T-helper 2 cell treated with Interferon-gamma antibody and Interleukin-4, amounts not matched to agents 100 ng/mL and 5 ng/mL, for 36 hours (primary cell): ENCODE data around the gene CCR5AS.

Experiments used
- intact Hi-C: fragments of 100-400 bp; cut with micrococcal nuclease; formaldehyde crosslinking; loops from one replicate; pipeline ENCODE4 v1.15.1; 2023

CCR5AS gene

DNA sequence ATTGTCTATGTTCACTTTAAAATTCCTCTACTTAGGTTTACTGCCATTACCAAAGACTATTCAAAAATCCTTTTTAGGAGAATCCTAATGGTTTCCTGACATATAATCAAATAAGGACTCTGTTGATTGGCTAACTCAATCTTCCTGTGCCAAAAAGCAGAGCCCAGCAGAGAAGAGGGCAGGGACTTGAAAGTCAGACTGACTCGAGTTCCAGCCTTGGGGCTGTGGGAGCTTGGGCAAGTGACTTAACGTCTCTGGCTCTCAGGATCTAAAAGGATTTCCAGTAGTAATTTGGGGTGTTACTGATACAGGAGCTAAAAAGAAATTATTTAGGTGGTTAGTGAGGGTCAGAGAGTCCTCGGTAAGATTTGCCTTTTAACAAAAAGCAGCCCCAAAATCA lies 25.2 kb downstream of the CCR5AS start:
- intact Hi-C loops: no loop called here

DNA sequence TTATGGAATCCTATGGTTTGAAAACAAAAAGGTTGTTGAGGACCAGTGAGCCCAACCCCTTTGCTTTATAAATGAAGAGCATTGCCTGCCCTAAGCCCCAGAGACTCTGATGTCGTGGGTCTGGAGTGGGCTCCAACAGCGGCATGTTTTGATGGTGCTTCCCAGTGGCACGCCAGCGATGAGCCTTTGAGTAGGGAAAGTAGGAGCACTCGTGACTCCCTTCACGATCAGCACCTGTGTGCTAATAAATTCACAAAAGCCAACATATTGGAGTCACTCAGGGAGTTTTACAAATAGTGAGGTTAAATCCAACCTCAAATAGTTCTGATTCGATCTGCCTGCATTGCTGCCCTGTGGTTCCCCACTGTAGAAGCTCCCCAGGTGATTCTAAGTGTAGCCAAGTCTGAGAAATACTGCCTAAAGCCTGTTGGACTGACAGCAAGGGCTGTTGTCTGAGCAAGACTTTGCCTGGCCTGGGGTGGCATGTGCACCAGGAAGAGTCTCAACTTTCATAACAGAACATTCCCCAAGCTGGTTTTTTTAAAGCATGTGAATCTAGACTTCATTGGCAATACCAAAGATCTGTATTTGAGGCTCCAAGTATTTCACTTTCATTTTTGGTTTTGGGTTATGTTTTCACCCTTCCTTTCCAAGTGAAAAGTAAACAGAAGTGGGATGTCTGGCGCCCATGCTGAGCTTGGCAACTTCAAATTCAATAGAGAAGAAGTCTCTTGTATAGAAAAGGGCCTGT lies 26.2 kb downstream of the CCR5AS start:
- intact Hi-C loops: no loop called here

DNA sequence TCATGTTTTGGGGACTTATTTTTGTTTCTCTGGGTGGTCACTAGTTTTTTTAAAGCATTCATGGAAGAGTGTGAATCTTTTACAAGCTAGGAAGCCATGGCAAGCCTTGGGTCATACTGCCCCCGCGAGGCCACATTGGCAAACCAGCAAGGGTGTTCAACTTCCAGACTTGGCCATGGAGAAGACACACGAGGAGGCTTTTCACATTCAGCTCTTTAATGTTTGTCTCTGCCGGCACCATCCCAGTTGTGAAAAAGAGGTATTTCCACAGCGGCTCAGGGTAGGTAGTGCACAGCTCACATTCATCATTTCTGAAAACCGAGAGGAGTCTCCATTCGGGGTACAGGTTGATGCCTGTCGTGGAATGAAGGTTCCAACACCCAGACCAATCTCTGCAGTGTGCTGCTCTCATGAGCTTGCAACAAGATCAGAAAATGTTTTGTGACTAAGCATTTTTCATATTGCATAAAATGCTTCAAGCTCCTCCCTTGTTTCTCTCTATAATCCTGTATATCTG lies 28.4 kb downstream of the CCR5AS start:
- intact Hi-C loops: loop anchor here (1.0 to 2.0 kb wide), 2 partner anchors 300 to 440 kb away; no protein-coding TSS in a partner anchor

- intact Hi-C loops: no loop called here
Observed at GRCh38 chr3:46375814-46376213, 31.1 kb downstream of the CCR5AS start.

- intact Hi-C loops: no loop called here
Observed at GRCh38 chr3:46375218-46375617, 31.6 kb downstream of the CCR5AS start.

- intact Hi-C loops: loop anchor here (5.0 kb wide), 1 partner anchor 147 kb away; no protein-coding TSS in a partner anchor
Observed at GRCh38 chr3:46374755-46375154, 32.1 kb downstream of the CCR5AS start.

- intact Hi-C loops: loop anchor here (1.0 to 5.0 kb wide), 2 partner anchors 96 to 145 kb away; no protein-coding TSS in a partner anchor
Observed at GRCh38 chr3:46372492-46373359, 34.1 kb downstream of the CCR5AS start.

- intact Hi-C loops: loop anchor here (1.0 to 5.0 kb wide), 5 partner anchors 91 to 273 kb away; partner anchors contain the start of gene CCR1
Observed at GRCh38 chr3:46371519-46372340, 35.1 kb downstream of the CCR5AS start.

- intact Hi-C loops: loop anchor here (1.0 to 5.0 kb wide), 5 partner anchors 21 to 272 kb away; partner anchors contain the start of gene CCR1
Observed at GRCh38 chr3:46370839-46371518, 35.9 kb downstream of the CCR5AS start, which contains the start of gene CCR5. Gene CCR5 (plus strand): TSS chr3:46370946. CDS start chr3:46372903, 1,957 bp downstream.

DNA sequence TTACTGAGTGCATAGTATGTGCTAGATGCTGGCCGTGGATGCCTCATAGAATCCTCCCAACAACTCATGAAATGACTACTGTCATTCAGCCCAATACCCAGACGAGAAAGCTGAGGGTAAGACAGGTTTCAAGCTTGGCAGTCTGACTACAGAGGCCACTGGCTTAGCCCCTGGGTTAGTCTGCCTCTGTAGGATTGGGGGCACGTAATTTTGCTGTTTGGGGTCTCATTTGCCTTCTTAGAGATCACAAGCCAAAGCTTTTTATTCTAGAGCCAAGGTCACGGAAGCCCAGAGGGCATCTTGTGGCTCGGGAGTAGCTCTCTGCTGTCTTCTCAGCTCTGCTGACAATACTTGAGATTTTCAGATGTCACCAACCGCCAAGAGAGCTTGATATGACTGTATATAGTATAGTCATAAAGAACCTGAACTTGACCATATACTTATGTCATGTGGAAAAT lies 37.2 kb downstream of the CCR5AS start:
- intact Hi-C loops: loop anchor here (1.0 to 5.0 kb wide), 4 partner anchors 19 to 271 kb away; partner anchors contain the start of gene CCR1

GRCh38 chr3:46369151-46369550 lies 37.7 kb downstream of the CCR5AS start:
- intact Hi-C loops: no loop called here

GRCh38 chr3:46368569-46368968 lies 38.3 kb downstream of the CCR5AS start:
- intact Hi-C loops: no loop called here

GRCh38 chr3:46367811-46368210 lies 39.1 kb downstream of the CCR5AS start:
- intact Hi-C loops: no loop called here

DNA sequence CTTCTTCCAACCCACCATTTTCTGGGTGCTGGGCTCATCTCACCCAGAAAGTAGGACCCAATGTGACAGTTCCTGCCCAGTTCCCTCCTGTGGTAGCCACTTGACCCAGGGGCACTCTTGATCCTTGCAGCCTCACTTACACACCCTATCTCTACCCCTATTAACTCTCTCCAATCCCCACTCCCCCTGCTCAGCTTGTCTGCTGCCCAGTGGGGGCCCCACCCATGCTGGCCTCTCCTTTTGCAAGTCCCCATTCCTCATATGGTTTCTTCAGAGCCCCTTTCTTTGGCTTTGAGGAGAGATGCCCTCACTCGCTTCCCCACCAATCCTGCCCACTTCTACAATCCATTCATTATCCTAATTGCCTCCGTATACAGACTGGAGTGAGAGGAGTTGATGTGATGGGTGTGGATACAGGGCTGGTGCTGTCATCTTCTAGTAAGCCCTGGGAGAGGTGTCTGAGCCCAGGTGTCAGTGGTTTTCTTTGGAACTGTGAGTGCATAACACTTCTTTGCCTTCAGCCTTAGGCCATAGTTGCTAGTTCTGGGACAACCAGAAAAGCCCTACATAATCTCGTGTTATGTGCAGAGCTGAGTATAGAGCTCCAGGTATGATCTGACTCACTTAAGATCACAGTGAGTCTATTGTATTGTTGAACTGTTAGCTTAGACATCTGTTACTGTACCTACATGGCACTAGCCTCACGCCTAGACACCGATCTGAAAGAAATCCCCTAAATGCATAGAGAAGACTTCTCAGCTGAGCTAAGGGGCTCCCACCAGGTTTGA lies 40.9 kb downstream of the CCR5AS start:
- intact Hi-C loops: no loop called here

DNA sequence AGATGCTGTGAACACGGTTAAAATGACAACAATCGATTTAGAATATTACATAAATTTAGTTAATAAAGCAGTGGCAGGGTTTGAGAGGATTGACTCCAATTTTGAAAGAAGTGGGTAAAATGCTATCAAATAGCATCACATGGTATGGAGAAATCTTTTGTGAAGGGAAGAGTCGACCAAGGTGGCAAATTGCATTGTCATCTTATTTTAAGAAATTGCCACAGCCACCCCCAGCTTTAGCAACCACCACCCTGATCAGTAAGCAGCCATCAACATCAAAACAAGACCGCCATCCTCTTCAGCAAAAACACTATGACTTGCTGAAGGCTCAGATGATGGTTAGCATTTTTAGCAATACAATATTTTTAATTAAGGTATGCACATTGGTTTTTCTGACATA lies 41.8 kb downstream of the CCR5AS start:
- intact Hi-C loops: no loop called here

GRCh38 chr3:46361408-46362283 lies 45.2 kb downstream of the CCR5AS start:
- intact Hi-C loops: no loop called here

- intact Hi-C loops: no loop called here
Observed at GRCh38 chr3:46360907-46361306, 46.0 kb downstream of the CCR5AS start.
